Breast epithelium (tissue), 3 donors: ENCODE data around the gene LTK.

Source experiments
- POLR2A ChIP-seq: fragments of 450-650 bp; IDR thresholded peaks from one replicate; pipeline ENCODE4 v1.6.1; 2016; ENCODE audit warnings: antibody characterized with exemption, mild to moderate bottlenecking, moderate library complexity
- POLR2AphosphoS5 ChIP-seq, 3 donors: sonication (generic); formaldehyde crosslinking; IDR thresholded peaks; one replicate each; pipeline ENCODE4 v1.6.1; 2017; ENCODE audit warnings: antibody characterized with exemption in 3 of 3
- TF ChIP-seq, protein P1 (sequence below), 3 donors: fragments of 450-650 bp; IDR thresholded peaks; one replicate each; pipeline ENCODE4 v1.5.1; 2016 to 2017; ENCODE audit warnings: antibody characterized with exemption in 3 of 3, mild to moderate bottlenecking in 3 of 3, moderate library complexity in 3 of 3

DNA sequence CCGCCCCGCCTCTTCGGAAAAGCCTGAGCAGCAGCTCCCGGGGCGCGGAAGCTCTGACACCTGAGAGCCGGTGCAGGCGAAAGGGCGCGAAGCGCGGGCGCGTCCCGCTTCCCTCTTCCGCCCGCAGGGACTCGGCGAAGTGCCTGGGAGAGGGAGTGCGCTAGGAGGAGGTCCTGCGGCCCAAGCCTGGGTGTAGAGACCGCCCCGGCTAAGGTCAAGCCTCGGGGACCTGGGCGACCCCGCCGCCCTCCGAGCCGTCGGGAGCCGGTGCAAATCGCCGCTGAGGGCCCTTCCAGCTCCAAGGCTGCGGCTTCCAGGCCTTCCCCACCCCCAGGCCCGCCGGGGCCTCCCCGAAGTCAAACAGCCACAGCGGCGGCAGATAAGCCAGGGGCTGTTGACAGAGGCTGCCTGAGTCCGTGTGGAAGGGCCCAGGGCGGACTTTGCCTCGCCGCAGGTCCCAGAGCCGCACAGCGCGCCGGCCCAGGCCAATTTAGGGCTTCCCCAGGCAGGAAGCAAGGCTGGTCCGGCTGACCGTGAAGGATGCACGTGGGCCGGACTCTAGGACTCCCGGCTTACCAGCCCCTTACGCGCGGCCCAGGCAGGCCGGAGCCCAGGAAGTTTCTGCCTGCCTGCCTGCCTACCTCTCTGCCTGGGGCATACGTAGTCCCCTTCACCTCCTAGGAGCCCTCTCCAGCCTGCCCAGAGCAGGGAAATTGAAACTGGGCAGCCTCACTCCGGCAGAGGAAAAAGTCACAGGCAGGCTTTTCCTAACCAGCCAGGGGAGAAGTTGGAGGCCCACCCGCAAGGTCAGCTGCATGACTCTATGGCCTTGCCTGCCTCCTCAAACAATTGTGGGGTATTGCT, 17.7 kb downstream of the LTK start:
- TF ChIP-seq POLR2A (no peak), POLR2AphosphoS5 (IDR thresholded peaks at IDR 0.05) (no peak)
- TF ChIP-seq, protein P1, sequence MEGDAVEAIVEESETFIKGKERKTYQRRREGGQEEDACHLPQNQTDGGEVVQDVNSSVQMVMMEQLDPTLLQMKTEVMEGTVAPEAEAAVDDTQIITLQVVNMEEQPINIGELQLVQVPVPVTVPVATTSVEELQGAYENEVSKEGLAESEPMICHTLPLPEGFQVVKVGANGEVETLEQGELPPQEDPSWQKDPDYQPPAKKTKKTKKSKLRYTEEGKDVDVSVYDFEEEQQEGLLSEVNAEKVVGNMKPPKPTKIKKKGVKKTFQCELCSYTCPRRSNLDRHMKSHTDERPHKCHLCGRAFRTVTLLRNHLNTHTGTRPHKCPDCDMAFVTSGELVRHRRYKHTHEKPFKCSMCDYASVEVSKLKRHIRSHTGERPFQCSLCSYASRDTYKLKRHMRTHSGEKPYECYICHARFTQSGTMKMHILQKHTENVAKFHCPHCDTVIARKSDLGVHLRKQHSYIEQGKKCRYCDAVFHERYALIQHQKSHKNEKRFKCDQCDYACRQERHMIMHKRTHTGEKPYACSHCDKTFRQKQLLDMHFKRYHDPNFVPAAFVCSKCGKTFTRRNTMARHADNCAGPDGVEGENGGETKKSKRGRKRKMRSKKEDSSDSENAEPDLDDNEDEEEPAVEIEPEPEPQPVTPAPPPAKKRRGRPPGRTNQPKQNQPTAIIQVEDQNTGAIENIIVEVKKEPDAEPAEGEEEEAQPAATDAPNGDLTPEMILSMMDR (IDR thresholded peaks at IDR 0.05), result no peak
